Epithelial cell of alveolus of lung (primary cell): ENCODE results near the gene ITIH6. TPM values are rescaled to one million over a fixed set of nuclear protein-coding genes. Genes with fewer than 3 reads are reported as not detected.

ENCODE experiments used
- total RNA-seq: library from RNA; depleted of rRNA; stranded (reverse); fragments of >200 nt; gene quantifications from 2 replicates; pipeline ENCODE4 v1.2.1, GENCODE V29; 2015

The ITIH6 gene
- total RNA-seq, result not detected in 2 replicates

GRCh38 chrX:54798137-54798536, at the start of gene ITIH6:
Gene ITIH6 (minus strand): TSS chrX:54798255. CDS start chrX:54798210, 45 bp downstream.

GRCh38 chrX:54807524-54808108, 9.6 kb upstream of the ITIH6 start, which contains the start of gene MAGED2:
Gene MAGED2 (plus strand): TSS chrX:54807745. CDS start chrX:54809332, 1,587 bp downstream.

Other genes starting within 250 kb of the ITIH6 start
- 283 and 293 TPM in 2 replicates for gene MAGED2, start 9.5 kb upstream of the ITIH6 start, total RNA-seq
- 14.2 and 37.3 TPM in 2 replicates for gene TRO, start 122.6 kb upstream of the ITIH6 start, total RNA-seq
- gene PFKFB1, start 195.9 kb upstream of the ITIH6 start, total RNA-seq, result under 0.01 TPM in 1 of 2 replicates, not detected in the other
- gene APEX2, start 202.1 kb upstream of the ITIH6 start, total RNA-seq, result 15.3 and 20.2 TPM in 2 replicates
- not detected in 2 replicates for gene ALAS2, start 232.7 kb upstream of the ITIH6 start, total RNA-seq